ENCODE measurements around the gene TMEM135.
A peak's percentile ranks its signal among the peaks of the same experiment; 100 is the strongest.
"Not testable (repeated sequence)": the region's sequence is repeated elsewhere in the genome, so short reads cannot be mapped to it uniquely, and the experiment has no call there.

TMEM135 gene

GRCh38 chr11:87148749-87149148, 111.0 kb downstream of the TMEM135 start:
- Histone ChIP-seq H3K79me1 (replicated peaks; ENCODE audit: low read length, poor library complexity, severe bottlenecking) (peaks cover 7% of the 10 kb centered on the region), H4K8ac (ENCODE audit: low read length) (no peak overlapping the region), H3K23ac (ENCODE audit: low read length in 2 of 2) (no peak overlapping the region), H2AK5ac (ENCODE audit: low read length, severe bottlenecking) (no peak overlapping the region), H2AFZ (ENCODE audit: low read depth, low read length) (no peak overlapping the region), H2BK15ac (ENCODE audit: low read depth, poor library complexity, severe bottlenecking) (no peak overlapping the region), H3K4ac (ENCODE audit: low read depth in 1 of 2, low read length in 2 of 2) (no peak overlapping the region), H3K4me3 (ENCODE audit: insufficient read depth in 1 of 2, low read depth in 1 of 2, low read length in 2 of 2) (no peak overlapping the region), H3K9ac (ENCODE audit: low read length) (no peak overlapping the region), H3K18ac (ENCODE audit: low read depth in 1 of 2, low read length in 2 of 2) (no peak overlapping the region), H2BK5ac (ENCODE audit: low read depth, low read length, poor library complexity, severe bottlenecking) (no peak overlapping the region), H4K91ac (ENCODE audit: low read length) (no peak overlapping the region), H3K4me2 (ENCODE audit: low read length, poor library complexity, severe bottlenecking) (no peak overlapping the region), H3K4me1 (ENCODE audit: control insufficient read depth, insufficient read depth, low read depth, low read length) (no peaks in the 10 kb centered on the region), H2BK120ac (ENCODE audit: low read depth, low read length) (no peak overlapping the region), H2BK12ac (ENCODE audit: low read length in 2 of 2) (no peak overlapping the region), H3K27ac (ENCODE audit: low read length, poor library complexity, severe bottlenecking) (no peak overlapping the region), H3K14ac (ENCODE audit: low read length in 2 of 2) (no peak overlapping the region), H3K27me3 (ENCODE audit: control insufficient read depth in 1 of 2, insufficient read depth in 1 of 2, low read length in 2 of 2) (no peaks in the 10 kb centered on the region), H3K36me3 (ENCODE audit: control insufficient read depth in 1 of 2, insufficient read depth in 2 of 2, low read depth in 1 of 2, low read length in 2 of 2) (no peaks in the 10 kb centered on the region), H3K9me3 (ENCODE audit: control insufficient read depth, low read length) (no peaks in the 10 kb centered on the region)
- WGBS = no CpG with 5 or more reads among the region's 2 CpGs
- DNase-seq = no peak

- H4K91ac ChIP-seq (ENCODE audit: low read length); H3K27ac ChIP-seq (ENCODE audit: low read length, poor library complexity, severe bottlenecking); H2BK12ac ChIP-seq (ENCODE audit: low read length in 2 of 2); H3K23ac ChIP-seq (ENCODE audit: low read length in 2 of 2); H3K79me1 ChIP-seq (replicated peaks; ENCODE audit: low read length, poor library complexity, severe bottlenecking); H3K9me3 ChIP-seq (ENCODE audit: control insufficient read depth, low read length); H3K4me3 ChIP-seq (ENCODE audit: insufficient read depth in 1 of 2, low read depth in 1 of 2, low read length in 2 of 2); H2AFZ ChIP-seq (ENCODE audit: low read depth, low read length); H3K27me3 ChIP-seq (ENCODE audit: control insufficient read depth in 1 of 2, insufficient read depth in 1 of 2, low read length in 2 of 2); H3K4ac ChIP-seq (ENCODE audit: low read depth in 1 of 2, low read length in 2 of 2); H2BK5ac ChIP-seq (ENCODE audit: low read depth, low read length, poor library complexity, severe bottlenecking); H2AK5ac ChIP-seq (ENCODE audit: low read length, severe bottlenecking); H3K4me2 ChIP-seq (ENCODE audit: low read length, poor library complexity, severe bottlenecking); DNase-seq; H3K36me3 ChIP-seq (ENCODE audit: control insufficient read depth in 1 of 2, insufficient read depth in 2 of 2, low read depth in 1 of 2, low read length in 2 of 2); H3K4me1 ChIP-seq (ENCODE audit: control insufficient read depth, insufficient read depth, low read depth, low read length); H2BK120ac ChIP-seq (ENCODE audit: low read depth, low read length); H3K14ac ChIP-seq (ENCODE audit: low read length in 2 of 2); H3K18ac ChIP-seq (ENCODE audit: low read depth in 1 of 2, low read length in 2 of 2); H2BK15ac ChIP-seq (ENCODE audit: low read depth, poor library complexity, severe bottlenecking); H4K8ac ChIP-seq (ENCODE audit: low read length); H3K9ac ChIP-seq (ENCODE audit: low read length): not testable (repeated sequence)
- 91% methylated on average over 6 of the region's 7 CpGs for WGBS
Measured at GRCh38 chr11:87149782-87150181, 112.0 kb downstream of the TMEM135 start.

- H3K18ac ChIP-seq (ENCODE audit: low read depth in 1 of 2, low read length in 2 of 2) = no peak overlapping the region
- no peaks in the 10 kb centered on the region for H3K4me1 ChIP-seq (ENCODE audit: control insufficient read depth, insufficient read depth, low read depth, low read length)
- H3K9me3 ChIP-seq (ENCODE audit: control insufficient read depth, low read length) = no peaks in the 10 kb centered on the region
- H4K8ac ChIP-seq (ENCODE audit: low read length) = no peak overlapping the region
- peak overlapping the region; percentile 44 for H3K9ac ChIP-seq (ENCODE audit: low read length)
- 44% methylated on average over 1 of the region's 1 CpG for WGBS
- no peak overlapping the region for H3K27ac ChIP-seq (ENCODE audit: low read length, poor library complexity, severe bottlenecking)
- no peak overlapping the region for H2AK5ac ChIP-seq (ENCODE audit: low read length, severe bottlenecking)
- DNase-seq = peak; percentile 28
- no peak overlapping the region for H3K4me3 ChIP-seq (ENCODE audit: insufficient read depth in 1 of 2, low read depth in 1 of 2, low read length in 2 of 2)
- no peak overlapping the region for H2BK12ac ChIP-seq (ENCODE audit: low read length in 2 of 2)
- no peak overlapping the region for H3K14ac ChIP-seq (ENCODE audit: low read length in 2 of 2)
- H3K27me3 ChIP-seq (ENCODE audit: control insufficient read depth in 1 of 2, insufficient read depth in 1 of 2, low read length in 2 of 2) = no peaks in the 10 kb centered on the region
- H3K4ac ChIP-seq (ENCODE audit: low read depth in 1 of 2, low read length in 2 of 2) = no peak overlapping the region
- H4K91ac ChIP-seq (ENCODE audit: low read length) = no peak overlapping the region
- H3K23ac ChIP-seq (ENCODE audit: low read length in 2 of 2) = no peak overlapping the region
- H3K79me1 ChIP-seq (replicated peaks; ENCODE audit: low read length, poor library complexity, severe bottlenecking) = peaks cover 12% of the 10 kb centered on the region
- no peak overlapping the region for H2BK120ac ChIP-seq (ENCODE audit: low read depth, low read length)
- no peak overlapping the region for H3K4me2 ChIP-seq (ENCODE audit: low read length, poor library complexity, severe bottlenecking)
- no peaks in the 10 kb centered on the region for H3K36me3 ChIP-seq (ENCODE audit: control insufficient read depth in 1 of 2, insufficient read depth in 2 of 2, low read depth in 1 of 2, low read length in 2 of 2)
- H2AFZ ChIP-seq (ENCODE audit: low read depth, low read length) = no peak overlapping the region
- H2BK5ac ChIP-seq (ENCODE audit: low read depth, low read length, poor library complexity, severe bottlenecking) = no peak overlapping the region
- H2BK15ac ChIP-seq (ENCODE audit: low read depth, poor library complexity, severe bottlenecking) = no peak overlapping the region
Measured at GRCh38 chr11:87150936-87151335, 113.2 kb downstream of the TMEM135 start.

- no peak overlapping the region for H2BK120ac ChIP-seq (ENCODE audit: low read depth, low read length)
- H2BK12ac ChIP-seq (ENCODE audit: low read length in 2 of 2) = no peak overlapping the region
- H3K4ac ChIP-seq (ENCODE audit: low read depth in 1 of 2, low read length in 2 of 2) = no peak overlapping the region
- no CpG with 5 or more reads among the region's 2 CpGs for WGBS
- H3K14ac ChIP-seq (ENCODE audit: low read length in 2 of 2) = no peak overlapping the region
- H3K4me2 ChIP-seq (ENCODE audit: low read length, poor library complexity, severe bottlenecking) = no peak overlapping the region
- no peak overlapping the region for H3K18ac ChIP-seq (ENCODE audit: low read depth in 1 of 2, low read length in 2 of 2)
- DNase-seq = no peak
- no peak overlapping the region for H2AK5ac ChIP-seq (ENCODE audit: low read length, severe bottlenecking)
- no peaks in the 10 kb centered on the region for H3K4me1 ChIP-seq (ENCODE audit: control insufficient read depth, insufficient read depth, low read depth, low read length)
- H3K4me3 ChIP-seq (ENCODE audit: insufficient read depth in 1 of 2, low read depth in 1 of 2, low read length in 2 of 2) = no peak overlapping the region
- no peak overlapping the region for H3K9ac ChIP-seq (ENCODE audit: low read length)
- H4K91ac ChIP-seq (ENCODE audit: low read length) = no peak overlapping the region
- H3K23ac ChIP-seq (ENCODE audit: low read length in 2 of 2) = no peak overlapping the region
- H3K79me1 ChIP-seq (replicated peaks; ENCODE audit: low read length, poor library complexity, severe bottlenecking) = peaks cover 10% of the 10 kb centered on the region
- no peak overlapping the region for H3K27ac ChIP-seq (ENCODE audit: low read length, poor library complexity, severe bottlenecking)
- H2BK15ac ChIP-seq (ENCODE audit: low read depth, poor library complexity, severe bottlenecking) = no peak overlapping the region
- H3K27me3 ChIP-seq (ENCODE audit: control insufficient read depth in 1 of 2, insufficient read depth in 1 of 2, low read length in 2 of 2) = no peaks in the 10 kb centered on the region
- H3K36me3 ChIP-seq (ENCODE audit: control insufficient read depth in 1 of 2, insufficient read depth in 2 of 2, low read depth in 1 of 2, low read length in 2 of 2) = no peaks in the 10 kb centered on the region
- H3K9me3 ChIP-seq (ENCODE audit: control insufficient read depth, low read length) = no peaks in the 10 kb centered on the region
- H2BK5ac ChIP-seq (ENCODE audit: low read depth, low read length, poor library complexity, severe bottlenecking) = no peak overlapping the region
- no peak overlapping the region for H4K8ac ChIP-seq (ENCODE audit: low read length)
- H2AFZ ChIP-seq (ENCODE audit: low read depth, low read length) = no peak overlapping the region
Measured at GRCh38 chr11:87154246-87154645, 116.5 kb downstream of the TMEM135 start.

Data from mesenchymal stem cell (in vitro differentiated cells and primary cell).